HG03103 (cell line): ENCODE measurements around the gene SELENOF.
"Not testable (repeated sequence)": the region's sequence is repeated elsewhere in the genome, so short reads cannot be mapped to it uniquely, and the experiment has no call there.

Source experiments
- ATAC-seq: cut with Tn5 transposase; IDR thresholded peaks from one replicate; pipeline ENCODE4 v1.9.1; 2021; ENCODE audit warnings: low read depth; ENCODE audit not compliant: unreplicated experiment

SELENOF gene

DNA sequence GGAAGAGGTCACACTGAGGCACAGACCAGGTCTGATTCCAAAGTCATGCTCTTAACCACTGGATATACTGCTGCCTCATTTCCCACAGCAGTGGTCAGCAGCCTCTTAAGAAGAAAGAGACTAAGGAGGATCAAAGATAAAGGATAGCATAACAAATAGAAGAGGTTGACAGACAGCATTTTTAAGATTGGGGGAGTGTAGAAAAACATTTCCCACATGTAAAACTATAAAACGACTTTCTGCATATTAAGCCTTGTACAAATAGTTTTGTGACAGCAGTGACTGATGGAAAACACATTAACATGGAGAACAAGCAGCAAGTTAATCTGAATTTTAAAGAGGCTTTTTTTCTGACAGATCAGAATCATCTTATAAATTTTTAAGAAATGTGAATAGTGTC, 92.0 kb downstream of the SELENOF start:
- ATAC-seq: no peak

DNA sequence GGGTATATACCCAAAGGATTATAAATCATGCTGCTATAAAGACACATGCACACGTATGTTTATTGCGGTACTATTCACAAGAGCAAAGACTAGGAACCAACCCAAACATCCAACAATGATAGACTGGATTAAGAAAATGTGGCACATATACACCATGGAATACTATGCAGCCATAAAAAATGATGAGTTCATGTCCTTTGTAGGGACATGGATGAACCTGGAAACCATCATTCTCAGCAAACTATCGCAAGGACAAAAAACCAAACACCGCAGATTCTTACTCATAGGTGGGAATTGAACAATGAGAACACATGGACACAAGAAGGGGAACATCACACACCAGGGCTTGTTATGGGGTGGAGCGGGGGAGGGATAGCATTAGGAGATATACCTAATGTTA, 94.0 kb downstream of the SELENOF start:
- ATAC-seq: not testable (repeated sequence)

DNA sequence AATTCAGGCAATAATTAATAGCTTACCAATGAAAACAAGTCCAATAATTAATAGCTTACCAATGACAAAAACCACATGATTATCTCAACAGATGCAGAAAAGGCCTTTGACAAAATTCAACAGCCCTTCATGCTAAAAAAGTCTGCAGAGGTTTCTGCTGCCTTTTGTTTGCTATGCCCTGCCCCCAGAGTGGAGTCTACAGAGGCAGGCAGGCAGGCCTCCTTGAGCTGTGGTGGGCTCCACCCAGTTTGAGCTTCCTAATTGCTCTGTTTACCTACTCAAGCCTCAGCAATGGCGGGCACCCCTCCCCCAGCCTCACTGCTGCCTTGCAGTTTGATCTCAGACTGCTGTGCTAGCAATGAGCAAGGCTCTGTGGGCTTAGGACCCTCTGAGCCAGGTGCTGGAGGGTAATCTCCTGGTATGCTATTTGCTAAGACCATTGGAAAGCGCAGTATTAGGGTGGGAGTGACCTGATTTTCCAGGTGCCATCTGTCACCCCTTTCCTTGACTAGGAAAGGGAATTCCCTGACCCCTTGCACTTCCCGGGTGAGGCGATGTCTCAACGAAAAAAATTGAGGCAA, 96.6 kb downstream of the SELENOF start:
- not testable (repeated sequence) for ATAC-seq

DNA sequence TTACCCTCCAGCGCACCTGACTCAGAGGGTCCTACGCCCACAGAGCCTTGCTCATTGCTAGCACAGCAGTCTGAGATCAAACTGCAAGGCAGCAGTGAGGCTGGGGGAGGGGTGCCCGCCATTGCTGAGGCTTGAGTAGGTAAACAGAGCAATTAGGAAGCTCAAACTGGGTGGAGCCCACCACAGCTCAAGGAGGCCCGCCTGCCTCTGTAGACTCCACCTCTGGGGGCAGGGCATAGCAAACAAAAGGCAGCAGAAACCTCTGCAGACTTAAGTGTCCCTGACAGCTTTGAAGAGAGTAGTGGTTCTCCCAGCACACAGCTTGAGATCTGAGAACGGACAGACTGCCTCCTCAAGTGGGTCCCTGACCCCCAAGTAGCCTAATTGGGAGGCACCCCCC, 99.8 kb downstream of the SELENOF start:
- ATAC-seq: not testable (repeated sequence)
